ENCODE measurements around the gene PLXND1.
"Not testable (repeated sequence)": the region's sequence is repeated elsewhere in the genome, so short reads cannot be mapped to it uniquely, and the experiment has no call there.

PLXND1 gene

GRCh38 chr3:129547241-129547640 is 59.2 kb downstream of the PLXND1 start:
- DNase-seq, result no peak

GRCh38 chr3:129545951-129546350 is 60.5 kb downstream of the PLXND1 start:
- DNase-seq, result not testable (repeated sequence)

- no peak for DNase-seq
Observed at GRCh38 chr3:129543999-129544398, 62.5 kb downstream of the PLXND1 start.

GRCh38 chr3:129543156-129543790 is 63.2 kb downstream of the PLXND1 start, which contains the start of gene H1-8:
Gene H1-8, plus strand, starts transcription at chr3:129543175. Its CDS starts 44 bp downstream, at chr3:129543219.
- no peak for DNase-seq

GRCh38 chr3:129542747-129543146 is 63.7 kb downstream of the PLXND1 start:
- no peak for DNase-seq

- no peak for DNase-seq
Observed at GRCh38 chr3:129540776-129541516, 65.5 kb downstream of the PLXND1 start.

- no peak for DNase-seq
Observed at GRCh38 chr3:129539206-129539605, 67.3 kb downstream of the PLXND1 start.

GRCh38 chr3:129536804-129537203 is 69.7 kb downstream of the PLXND1 start:
- no peak for DNase-seq

- no peak for DNase-seq
Observed at GRCh38 chr3:129536374-129536667, 70.2 kb downstream of the PLXND1 start.

- DNase-seq, result no peak
Observed at GRCh38 chr3:129535075-129535474, 71.4 kb downstream of the PLXND1 start.

- no peak for DNase-seq
Observed at GRCh38 chr3:129534428-129535027, 71.9 kb downstream of the PLXND1 start.

GRCh38 chr3:129533406-129533805 is 73.1 kb downstream of the PLXND1 start:
- DNase-seq, result no peak

- DNase-seq, result no peak
Observed at GRCh38 chr3:129532261-129532660, 74.2 kb downstream of the PLXND1 start.

GRCh38 chr3:129531699-129532098 is 74.8 kb downstream of the PLXND1 start:
- no peak for DNase-seq

- no peak for DNase-seq
Observed at GRCh38 chr3:129530821-129531220, 75.7 kb downstream of the PLXND1 start.

GRCh38 chr3:129530251-129530791 is 76.2 kb downstream of the PLXND1 start:
- DNase-seq, result no peak

- DNase-seq, result no peak
Observed at GRCh38 chr3:129529436-129530210, 76.9 kb downstream of the PLXND1 start.

- no peak for DNase-seq
Observed at GRCh38 chr3:129528589-129529100, 77.8 kb downstream of the PLXND1 start, which contains the start of gene RHO. Gene RHO, plus strand, starts transcription at chr3:129528639. Its CDS starts 95 bp downstream, at chr3:129528734.

- no peak for DNase-seq
Observed at GRCh38 chr3:129527262-129527661, 79.2 kb downstream of the PLXND1 start.

- DNase-seq, result no peak
Observed at GRCh38 chr3:129526121-129526900, 80.2 kb downstream of the PLXND1 start.

- DNase-seq, result no peak
Observed at GRCh38 chr3:129525341-129525968, 81.0 kb downstream of the PLXND1 start.

GRCh38 chr3:129524081-129524480 is 82.4 kb downstream of the PLXND1 start:
- DNase-seq, result no peak
